NOMO-1 (cell line): ENCODE measurements around the gene C10orf90.
"Not testable (repeated sequence)": the region's sequence is repeated elsewhere in the genome, so short reads cannot be mapped to it uniquely, and the experiment has no call there.

ENCODE experiments used
- DNase-seq, 2 experiments: peaks; one replicate each; lab custom pipeline; 2025; ENCODE audit not compliant: unreplicated experiment in 2 of 2; lab: John Stamatoyannopoulos, UW

C10orf90 gene

GRCh38 chr10:126558881-126559280 is 111.6 kb downstream of the C10orf90 start:
- no peak for DNase-seq

GRCh38 chr10:126551202-126551601 is 119.3 kb downstream of the C10orf90 start:
- no peak for DNase-seq

DNA sequence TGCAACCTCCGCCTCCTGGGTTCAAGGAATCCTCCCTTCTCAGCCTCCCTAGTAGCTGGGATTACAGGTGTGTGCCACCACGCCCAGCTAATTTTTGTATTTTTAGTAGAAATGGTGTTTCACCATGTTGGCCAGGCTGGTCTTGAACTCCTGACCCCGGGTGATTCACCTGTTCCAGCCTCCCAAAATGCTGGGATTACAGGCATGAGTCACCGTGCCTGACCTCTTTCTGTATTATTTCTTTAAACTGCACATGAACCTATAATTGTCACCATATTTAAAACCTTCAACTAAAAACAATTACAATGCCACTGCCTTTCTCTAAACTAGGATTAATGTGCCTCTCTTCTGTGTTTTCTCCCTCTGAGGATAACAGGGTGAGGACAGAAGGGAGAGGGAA is 119.9 kb downstream of the C10orf90 start:
- DNase-seq, result not testable (repeated sequence)

- DNase-seq, result no peak
Observed at GRCh38 chr10:126549344-126549743, 121.1 kb downstream of the C10orf90 start.

- DNase-seq, result no peak
Observed at GRCh38 chr10:126544565-126544964, 125.9 kb downstream of the C10orf90 start.

- DNase-seq, result no peak
Observed at GRCh38 chr10:126538439-126539135, 131.9 kb downstream of the C10orf90 start.

DNA sequence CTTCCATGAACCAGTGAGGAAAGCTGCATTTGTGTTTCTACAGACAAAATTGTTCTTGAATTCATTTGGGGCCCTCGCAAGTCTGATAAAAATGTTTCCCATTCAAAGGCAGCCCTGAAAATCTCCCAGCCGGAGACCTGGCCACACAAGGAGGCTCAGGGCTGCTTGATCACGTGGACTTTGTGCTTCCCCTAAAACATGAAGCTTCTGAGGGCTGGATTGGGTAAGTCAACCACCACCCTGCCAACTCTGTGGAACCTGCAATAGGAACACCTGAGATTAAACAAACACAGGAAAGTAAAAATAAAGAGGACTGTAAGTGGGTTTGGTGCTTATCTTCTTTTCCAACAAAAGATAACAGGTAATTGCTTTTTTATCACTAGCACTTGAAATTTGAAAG is 133.8 kb downstream of the C10orf90 start:
- DNase-seq, result no peak

- no peak for DNase-seq
Observed at GRCh38 chr10:126536148-126536547, 134.3 kb downstream of the C10orf90 start.

GRCh38 chr10:126533644-126534043 is 136.8 kb downstream of the C10orf90 start:
- DNase-seq, result no peak

DNA sequence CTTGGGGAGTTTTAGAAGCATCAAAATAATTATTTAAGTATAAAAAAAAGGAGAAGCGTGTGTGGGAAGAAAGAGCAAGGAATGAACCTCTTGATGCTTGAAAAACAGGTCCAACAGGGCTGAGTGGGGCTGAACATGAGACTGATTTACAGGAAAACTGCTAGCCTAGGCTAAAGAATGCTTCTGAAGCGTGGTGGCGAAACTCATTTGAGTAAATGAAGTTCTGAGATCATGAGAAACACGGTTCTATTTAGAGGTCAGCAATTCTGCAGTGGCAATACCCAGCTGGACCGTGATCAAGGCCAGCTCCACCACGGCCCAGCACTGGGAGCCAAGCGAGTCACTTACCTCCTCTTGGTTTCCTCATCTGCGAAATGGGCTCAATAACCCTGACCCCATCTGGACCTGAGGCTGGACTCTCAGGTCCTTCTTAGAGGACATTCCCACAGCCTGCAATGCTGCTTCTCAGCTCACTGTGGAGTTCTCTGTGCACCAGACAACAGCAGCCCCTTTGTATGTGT is 142.1 kb downstream of the C10orf90 start:
- no peak for DNase-seq

- no peak for DNase-seq
Observed at GRCh38 chr10:126527645-126528314, 142.7 kb downstream of the C10orf90 start.

DNA sequence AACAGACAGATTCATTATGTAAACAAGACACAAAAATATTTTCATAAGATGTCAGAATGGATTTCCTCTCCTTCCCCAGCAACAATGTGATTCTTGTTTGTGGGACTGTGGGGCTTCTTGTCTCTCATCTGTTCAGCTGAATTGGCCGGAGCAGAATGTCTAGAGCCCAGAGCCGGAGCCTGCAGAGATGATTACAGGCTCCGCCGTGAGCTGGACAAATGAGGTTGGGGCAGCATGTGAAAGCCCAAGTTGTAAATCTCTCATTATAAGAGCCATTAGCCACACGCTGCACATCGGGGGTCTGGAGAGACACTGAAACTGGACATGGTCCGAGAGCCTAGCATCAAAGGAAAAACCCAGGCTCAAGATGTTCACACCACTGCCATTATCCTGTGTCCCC is 145.2 kb downstream of the C10orf90 start:
- DNase-seq, result no peak

DNA sequence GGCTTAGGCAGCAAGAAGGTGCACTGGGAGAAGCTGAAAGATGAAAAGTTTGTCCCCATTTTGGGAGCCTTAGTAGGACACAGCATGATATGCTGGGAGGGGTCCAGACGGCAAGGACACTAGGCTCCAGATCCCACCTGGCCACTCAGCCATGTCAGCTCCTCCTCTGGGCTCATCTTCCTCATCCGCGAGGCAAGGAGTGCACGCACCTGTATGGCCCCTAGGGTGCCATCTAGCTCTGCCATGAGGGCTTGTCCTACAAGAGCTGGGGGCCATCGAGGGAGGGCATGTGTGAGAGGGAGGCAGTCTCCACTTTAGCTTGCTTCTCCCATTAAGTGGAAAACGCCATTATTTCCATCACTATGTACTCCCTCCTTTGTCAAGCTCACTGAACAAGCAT is 146.0 kb downstream of the C10orf90 start:
- DNase-seq, result no peak

- DNase-seq, result no peak
Observed at GRCh38 chr10:126523071-126523470, 147.4 kb downstream of the C10orf90 start.

- no peak for DNase-seq
Observed at GRCh38 chr10:126521399-126521798, 149.1 kb downstream of the C10orf90 start.

- no peak for DNase-seq
Observed at GRCh38 chr10:126520751-126521317, 149.7 kb downstream of the C10orf90 start.

DNA sequence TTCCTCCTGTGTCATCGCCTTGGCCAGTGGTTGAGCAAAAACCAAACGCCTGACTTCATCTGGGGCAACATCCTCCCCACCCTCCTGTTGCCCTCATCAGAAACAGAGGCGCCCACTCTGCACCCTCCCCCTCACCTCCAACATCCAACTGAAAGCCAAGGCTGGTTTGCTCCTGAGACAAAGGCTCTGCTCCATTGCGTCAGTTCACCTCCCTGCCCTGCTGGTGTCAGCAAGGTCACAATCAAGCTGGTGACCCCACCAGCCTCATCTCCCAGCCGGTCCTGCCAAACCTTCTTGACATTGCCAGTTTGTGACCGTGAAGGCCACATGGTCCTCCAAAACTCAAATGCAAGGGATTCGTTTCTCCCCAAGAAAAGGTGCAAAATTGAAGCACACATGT is 150.5 kb downstream of the C10orf90 start:
- DNase-seq, result no peak

- DNase-seq, result no peak
Observed at GRCh38 chr10:126519185-126519584, 151.3 kb downstream of the C10orf90 start.

- DNase-seq, result no peak
Observed at GRCh38 chr10:126518218-126519080, 152.0 kb downstream of the C10orf90 start.

DNA sequence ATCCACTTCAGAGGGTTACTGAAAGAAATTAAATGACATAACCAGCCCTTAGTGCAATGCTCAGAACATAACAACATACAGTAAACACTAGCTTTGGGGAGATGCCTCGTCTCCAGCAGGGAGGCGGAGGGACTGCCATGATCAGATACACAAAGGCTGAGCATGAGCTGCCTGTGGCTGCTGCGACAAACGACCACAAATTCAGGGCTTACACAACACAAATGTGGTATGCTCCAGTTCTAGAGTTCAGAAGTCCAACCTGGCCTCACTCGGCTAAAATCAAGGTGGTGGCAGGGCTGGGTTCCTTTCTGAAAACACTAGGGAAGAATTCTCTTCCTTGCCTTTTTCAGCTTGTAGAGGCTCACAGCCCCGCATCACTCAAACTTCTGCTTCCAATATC is 154.0 kb downstream of the C10orf90 start:
- DNase-seq, result no peak

GRCh38 chr10:126511917-126512479 is 158.5 kb downstream of the C10orf90 start:
- DNase-seq, result no peak
